IPS-15b (cell line): ENCODE data around the gene ALG8.

ENCODE experiments used
- H3K27me3 ChIP-seq: one replicate; pipeline ENCODE4 v1.6.1; 2013; ENCODE audit warnings: low read length; ENCODE audit not compliant: control insufficient read depth, insufficient read depth
- H3K36me3 ChIP-seq: one replicate; pipeline ENCODE4 v1.6.1; 2013; ENCODE audit warnings: low read length; ENCODE audit not compliant: control insufficient read depth, insufficient read depth
- H3K4me1 ChIP-seq: one replicate; pipeline ENCODE4 v1.6.1; 2013; ENCODE audit warnings: mild to moderate bottlenecking, low read length; ENCODE audit not compliant: control insufficient read depth, insufficient read depth
- H3K4me3 ChIP-seq: one replicate; pipeline ENCODE4 v1.5.1; 2013; ENCODE audit warnings: low read depth, low read length
- H3K9ac ChIP-seq: one replicate; pipeline ENCODE4 v1.6.1; 2013; ENCODE audit warnings: low read depth, mild to moderate bottlenecking, low read length
- H3K9me3 ChIP-seq: one replicate; pipeline ENCODE4 v1.6.1; 2013; ENCODE audit warnings: mild to moderate bottlenecking, low read length; ENCODE audit not compliant: control insufficient read depth, insufficient read depth

The ALG8 gene

GRCh38 chr11:78170874-78171549, 31.6 kb upstream of the ALG8 start:
- H3K36me3 ChIP-seq, result peaks cover 2% of the 10 kb centered on the region
- no peaks in the 10 kb centered on the region for H3K4me1 ChIP-seq
- no peak overlapping the region for H3K9ac ChIP-seq
- H3K27me3 ChIP-seq, result no peaks in the 10 kb centered on the region
- H3K9me3 ChIP-seq, result no peaks in the 10 kb centered on the region
- H3K4me3 ChIP-seq, result no peak overlapping the region

- H3K4me3 ChIP-seq, result no peak overlapping the region
- H3K9ac ChIP-seq, result no peak overlapping the region
- no peaks in the 10 kb centered on the region for H3K9me3 ChIP-seq
- no peaks in the 10 kb centered on the region for H3K4me1 ChIP-seq
- H3K36me3 ChIP-seq, result peaks cover 2% of the 10 kb centered on the region
- H3K27me3 ChIP-seq, result no peaks in the 10 kb centered on the region
Observed at GRCh38 chr11:78170413-78170812, 31.0 kb upstream of the ALG8 start.

GRCh38 chr11:78168539-78169477, 29.4 kb upstream of the ALG8 start:
- H3K36me3 ChIP-seq, result peaks cover 2% of the 10 kb centered on the region
- no peaks in the 10 kb centered on the region for H3K27me3 ChIP-seq
- no peak overlapping the region for H3K4me3 ChIP-seq
- H3K9ac ChIP-seq, result no peak overlapping the region
- H3K4me1 ChIP-seq, result no peaks in the 10 kb centered on the region
- no peaks in the 10 kb centered on the region for H3K9me3 ChIP-seq

- no peaks in the 10 kb centered on the region for H3K36me3 ChIP-seq
- no peaks in the 10 kb centered on the region for H3K9me3 ChIP-seq
- H3K27me3 ChIP-seq, result no peaks in the 10 kb centered on the region
- no peak overlapping the region for H3K9ac ChIP-seq
- H3K4me1 ChIP-seq, result no peaks in the 10 kb centered on the region
- no peak overlapping the region for H3K4me3 ChIP-seq
Observed at GRCh38 chr11:78166855-78167469, 27.5 kb upstream of the ALG8 start.

- no peak overlapping the region for H3K4me3 ChIP-seq
- no peak overlapping the region for H3K9ac ChIP-seq
- H3K9me3 ChIP-seq, result no peaks in the 10 kb centered on the region
- no peaks in the 10 kb centered on the region for H3K27me3 ChIP-seq
- no peaks in the 10 kb centered on the region for H3K4me1 ChIP-seq
- no peaks in the 10 kb centered on the region for H3K36me3 ChIP-seq
Observed at GRCh38 chr11:78164471-78164870, 25.0 kb upstream of the ALG8 start.

- no peaks in the 10 kb centered on the region for H3K27me3 ChIP-seq
- H3K9ac ChIP-seq, result no peak overlapping the region
- H3K4me3 ChIP-seq, result no peak overlapping the region
- H3K36me3 ChIP-seq, result no peaks in the 10 kb centered on the region
- H3K9me3 ChIP-seq, result no peaks in the 10 kb centered on the region
- no peaks in the 10 kb centered on the region for H3K4me1 ChIP-seq
Observed at GRCh38 chr11:78163828-78164227, 24.4 kb upstream of the ALG8 start.

GRCh38 chr11:78161962-78162371, 22.5 kb upstream of the ALG8 start:
- no peaks in the 10 kb centered on the region for H3K4me1 ChIP-seq
- no peaks in the 10 kb centered on the region for H3K27me3 ChIP-seq
- H3K9me3 ChIP-seq, result no peaks in the 10 kb centered on the region
- no peak overlapping the region for H3K4me3 ChIP-seq
- no peak overlapping the region for H3K9ac ChIP-seq
- no peaks in the 10 kb centered on the region for H3K36me3 ChIP-seq

GRCh38 chr11:78161346-78161745, 21.9 kb upstream of the ALG8 start:
- no peaks in the 10 kb centered on the region for H3K36me3 ChIP-seq
- H3K9ac ChIP-seq, result no peak overlapping the region
- no peaks in the 10 kb centered on the region for H3K9me3 ChIP-seq
- no peak overlapping the region for H3K4me3 ChIP-seq
- no peaks in the 10 kb centered on the region for H3K27me3 ChIP-seq
- H3K4me1 ChIP-seq, result no peaks in the 10 kb centered on the region

- H3K4me1 ChIP-seq, result no peaks in the 10 kb centered on the region
- H3K36me3 ChIP-seq, result no peaks in the 10 kb centered on the region
- no peaks in the 10 kb centered on the region for H3K27me3 ChIP-seq
- H3K4me3 ChIP-seq, result no peak overlapping the region
- no peak overlapping the region for H3K9ac ChIP-seq
- H3K9me3 ChIP-seq, result no peaks in the 10 kb centered on the region
Observed at GRCh38 chr11:78160557-78160956, 21.1 kb upstream of the ALG8 start.

GRCh38 chr11:78158987-78159652, 19.7 kb upstream of the ALG8 start:
- Histone ChIP-seq H3K27me3 (no peaks in the 10 kb centered on the region), H3K4me3 (no peak overlapping the region), H3K36me3 (no peaks in the 10 kb centered on the region), H3K4me1 (no peaks in the 10 kb centered on the region), H3K9me3 (no peaks in the 10 kb centered on the region), H3K9ac (no peak overlapping the region)

GRCh38 chr11:78156127-78156844, 16.9 kb upstream of the ALG8 start:
- H3K9me3 ChIP-seq, result no peaks in the 10 kb centered on the region
- no peaks in the 10 kb centered on the region for H3K4me1 ChIP-seq
- H3K36me3 ChIP-seq, result no peaks in the 10 kb centered on the region
- H3K4me3 ChIP-seq, result no peak overlapping the region
- H3K27me3 ChIP-seq, result no peaks in the 10 kb centered on the region
- H3K9ac ChIP-seq, result no peak overlapping the region
